K562 (cell line): ENCODE measurements around the gene SCN1B. TPM values are rescaled to one million over a fixed set of nuclear protein-coding genes. Genes with fewer than 3 reads are reported as not detected.

ENCODE experiments used
- ADNP ChIP-seq: fragments of 200-800 bp; sonication (Bioruptor generic); IDR thresholded peaks from 2 replicates; pipeline ENCODE4 v1.6.1; 2016; ENCODE audit warnings: missing genetic modification characterization, missing compliant biosample characterization
- CBX1 ChIP-seq: sonication (generic); IDR thresholded peaks from 2 replicates; pipeline ENCODE4 v1.6.1; 2016; ENCODE audit warnings: antibody characterized with exemption, low read depth, mild to moderate bottlenecking
- CHD4 ChIP-seq: fragments of 200-600 bp; sonication (generic); IDR thresholded peaks from 3 replicates; pipeline ENCODE4 v1.6.1; 2012; ENCODE audit warnings: low read depth, mild to moderate bottlenecking, mixed read lengths, low read length, inconsistent platforms; ENCODE audit not compliant: insufficient read depth, insufficient replicate concordance, poor library complexity, severe bottlenecking
- ESRRA ChIP-seq: fragments of 450-650 bp; IDR thresholded peaks from 2 replicates; pipeline ENCODE4 v1.6.1; 2014; ENCODE audit warnings: low read depth, mild to moderate bottlenecking, moderate library complexity, borderline replicate concordance
- FOS ChIP-seq: IDR thresholded peaks from 3 replicates; pipeline ENCODE4 v1.6.1; 2011; ENCODE audit not compliant: insufficient read length; ENCODE audit errors: extremely low read depth
- HNRNPLL ChIP-seq: fragments of 200-400 bp; formaldehyde crosslinking; IDR thresholded peaks from 2 replicates; pipeline ENCODE4 v1.6.1; 2017; ENCODE audit warnings: low read length, low read depth, mild to moderate bottlenecking; ENCODE audit not compliant: poor library complexity, severe bottlenecking
- KDM1A ChIP-seq, 2 experiments: fragments of 450-650 bp; IDR thresholded peaks; 2 replicates each; pipeline ENCODE4 v1.6.1; 2016; ENCODE audit warnings: mild to moderate bottlenecking in 2 of 2
- KHSRP ChIP-seq: fragments of 450-650 bp; IDR thresholded peaks from 2 replicates; pipeline ENCODE4 v1.6.1; 2017
- KLF13 ChIP-seq: fragments of 450-650 bp; IDR thresholded peaks from 2 replicates; pipeline ENCODE4 v1.6.1; 2016; ENCODE audit warnings: missing genetic modification characterization, low read depth, mild to moderate bottlenecking, missing compliant biosample characterization, moderate library complexity, borderline replicate concordance
- KLF16 ChIP-seq: IDR thresholded peaks from 2 replicates; pipeline ENCODE4 v1.6.1; 2016; ENCODE audit warnings: antibody characterized with exemption
- MED1 ChIP-seq: sonication (generic); formaldehyde crosslinking; IDR thresholded peaks from 2 replicates; pipeline ENCODE4 v1.8.1; 2023; ENCODE audit warnings: missing genetic modification reagents, borderline replicate concordance
- MEF2D ChIP-seq: conservative IDR thresholded peaks from 2 replicates; pipeline ENCODE4 v1.6.1; 2016; ENCODE audit warnings: low read depth, missing genetic modification characterization, missing compliant biosample characterization
- NR3C1 ChIP-seq: sonication (generic); formaldehyde crosslinking; IDR thresholded peaks from 2 replicates; pipeline ENCODE4 v1.8.1; 2022; ENCODE audit warnings: missing genetic modification reagents
- PCBP1 ChIP-seq: fragments of 200-400 bp; formaldehyde crosslinking; IDR thresholded peaks from 2 replicates; pipeline ENCODE4 v1.6.1; 2018; ENCODE audit warnings: mild to moderate bottlenecking, low read depth, low read length; ENCODE audit not compliant: poor library complexity, severe bottlenecking
- RB1 ChIP-seq: fragments of 450-650 bp; IDR thresholded peaks from 2 replicates; pipeline ENCODE4 v1.6.1; 2017; ENCODE audit warnings: low read depth, mild to moderate bottlenecking
- RBM25 ChIP-seq: fragments of 200-400 bp; formaldehyde crosslinking; IDR thresholded peaks from 2 replicates; pipeline ENCODE4 v1.6.1; 2018; ENCODE audit warnings: low read length, low read depth, moderate library complexity; ENCODE audit not compliant: severe bottlenecking
- RCOR1 ChIP-seq, 2 experiments: IDR thresholded peaks; 2 replicates each; pipeline ENCODE4 v1.6.1; 2012; ENCODE audit warnings: low read depth in 2 of 2, low read length in 2 of 2, borderline replicate concordance in 1 of 2, improper control_type of control experiment in 1 of 2
- YY1 ChIP-seq, 3 experiments: IDR thresholded peaks; 2 replicates each; pipeline ENCODE4 v1.6.1; 2011; ENCODE audit warnings: low read length in 2 of 3, mild to moderate bottlenecking in 2 of 3, moderate library complexity in 2 of 3, borderline replicate concordance in 1 of 3, control low read depth in 1 of 3, low read depth in 1 of 3; ENCODE audit not compliant: insufficient read depth in 3 of 3, insufficient replicate concordance in 2 of 3, control insufficient read depth in 1 of 3, insufficient read length in 1 of 3; ENCODE audit errors: extremely low read depth in 1 of 3
- ZFP36 ChIP-seq: fragments of 150-350 bp; IDR thresholded peaks from 2 replicates; pipeline ENCODE4 v1.6.1; 2018; ENCODE audit warnings: low read length, low read depth; ENCODE audit not compliant: partially characterized antibody
- ZNF384 ChIP-seq: IDR thresholded peaks from 2 replicates; pipeline ENCODE4 v1.6.1; 2012; ENCODE audit warnings: low read depth, low read length, improper control_type of control experiment
- polyA plus RNA-seq, 8 experiments: library from polyadenylated mRNA; depleted of rRNA in 4 of 8; stranded (reverse) in 5 of 8; unstranded in 3 of 8; fragments of >200 nt; fragmentation: Nextera tagmentation in 2 of 8; fragmentation: Illumina TruSeq in 1 of 8; extraction: Ambion mirVana in 2 of 8; extraction: Trizol in 1 of 8; gene quantifications; 2 replicates each; pipeline versions ENCODE4 v1.2.1 to v1.2.3, GENCODE V29; 2011 to 2014; ENCODE audit warnings: inconsistent platforms in 1 of 8, missing spikeins in 1 of 8
- total RNA-seq, 7 experiments: library from RNA; depleted of rRNA in 6 of 7; stranded (reverse); fragments of >200 nt in 6 of 7; fragmentation: Illumina TruSeq in 2 of 7; extraction: Trizol in 2 of 7; gene quantifications; 2 replicates each; pipeline versions ENCODE4 v1.2.1 to v1.2.3, GENCODE V29; 2011 to 2021; ENCODE audit warnings: low replicate concordance in 1 of 7
- TF ChIP-seq, protein P1 (sequence below): fragments of 450-650 bp; formaldehyde crosslinking; IDR thresholded peaks from 2 replicates; pipeline ENCODE4 v1.4.0; 2022; ENCODE audit warnings: missing genetic modification characterization
- TF ChIP-seq, protein P2 (sequence below): fragments of 450-650 bp; IDR thresholded peaks from 2 replicates; pipeline ENCODE4 v1.6.1; 2016
- TF ChIP-seq, protein P3 (sequence below): IDR thresholded peaks from 2 replicates; pipeline ENCODE4 v1.6.1; 2011; ENCODE audit warnings: borderline replicate concordance, low read depth, mild to moderate bottlenecking, moderate library complexity, low read length; ENCODE audit not compliant: insufficient read depth, poor library complexity, severe bottlenecking

Gene SCN1B
- total and polyA plus RNA-seq, 9 of the 15 experiments (the other 6 are each of a cell fraction or from before 2014, with no cell fraction given): 0.03 to 2.5 (median 0.91) TPM

DNA sequence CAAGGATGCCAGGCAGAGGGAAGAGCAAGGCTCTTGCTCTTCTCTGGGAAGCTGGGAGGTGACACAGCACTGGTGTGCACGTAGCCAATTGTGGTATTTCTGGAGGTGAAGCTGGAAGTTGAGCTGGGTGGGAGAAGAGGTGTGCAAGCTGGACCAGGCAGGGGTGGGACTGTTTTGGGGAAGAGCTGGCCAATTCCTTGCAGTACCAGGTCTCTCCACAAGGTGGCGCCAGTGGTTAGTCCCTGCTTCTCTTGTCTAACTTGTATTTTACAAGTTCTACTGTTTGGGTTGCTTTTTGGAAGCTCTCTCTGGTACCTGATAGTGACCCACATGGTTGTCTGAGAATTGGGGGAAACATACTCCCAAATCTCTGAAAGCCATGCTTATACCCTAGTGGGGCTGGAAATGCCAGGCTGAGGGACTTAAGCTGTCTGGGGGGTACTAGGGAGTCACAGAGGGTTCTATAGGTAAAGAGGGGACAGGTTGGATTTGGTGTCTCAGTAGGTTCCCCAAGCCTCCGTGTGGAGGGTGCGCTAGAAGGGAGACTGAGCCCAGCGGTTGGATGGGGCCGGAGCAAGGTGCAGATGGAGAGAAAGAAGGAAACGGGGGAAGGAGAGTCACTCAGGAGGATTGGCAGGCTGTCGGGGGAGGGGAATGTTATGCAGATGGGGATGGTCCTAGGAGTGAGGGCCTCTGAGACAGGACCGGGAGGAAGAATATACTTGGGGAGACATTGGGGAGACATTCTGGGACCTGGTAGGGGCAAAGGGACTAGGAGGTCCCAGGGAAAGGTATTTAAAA lies 14.2 kb downstream of the SCN1B start (continued):
- no peak for TF ChIP-seq HNRNPLL
- no peak for TF ChIP-seq NR3C1
- peak; percentile 73 to 86 for TF ChIP-seq KDM1A (IDR thresholded peaks at IDR 0.05)
- no peak for TF ChIP-seq ESRRA
- TF ChIP-seq ADNP (tag): peak; percentile 75
- no peak for TF ChIP-seq KHSRP
- TF ChIP-seq, protein P1, sequence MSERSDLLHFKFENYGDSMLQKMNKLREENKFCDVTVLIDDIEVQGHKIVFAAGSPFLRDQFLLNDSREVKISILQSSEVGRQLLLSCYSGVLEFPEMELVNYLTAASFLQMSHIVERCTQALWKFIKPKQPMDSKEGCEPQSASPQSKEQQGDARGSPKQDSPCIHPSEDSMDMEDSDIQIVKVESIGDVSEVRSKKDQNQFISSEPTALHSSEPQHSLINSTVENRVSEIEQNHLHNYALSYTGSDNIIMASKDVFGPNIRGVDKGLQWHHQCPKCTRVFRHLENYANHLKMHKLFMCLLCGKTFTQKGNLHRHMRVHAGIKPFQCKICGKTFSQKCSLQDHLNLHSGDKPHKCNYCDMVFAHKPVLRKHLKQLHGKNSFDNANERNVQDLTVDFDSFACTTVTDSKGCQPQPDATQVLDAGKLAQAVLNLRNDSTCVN: no peak
- TF ChIP-seq MED1 (CRISPR knock-in tag): no peak
- TF ChIP-seq RCOR1 (IDR thresholded peaks at IDR 0.05; ENCODE audit: borderline replicate concordance in 1 of 2, low read depth in 2 of 2, low read length in 2 of 2): peak in 1 of 2 experiments; percentile 40; a peak in 1 of 4 replicates
- peak; percentile 83 for TF ChIP-seq RBM25
- no peak for TF ChIP-seq YY1 (IDR thresholded peaks at IDR 0.05; ENCODE audit: borderline replicate concordance in 1 of 3, control insufficient read depth in 1 of 3, extremely low read depth in 1 of 3, insufficient read depth in 3 of 3, insufficient read length in 1 of 3, insufficient replicate concordance in 2 of 3, low read depth in 1 of 3, low read length in 2 of 3)
- TF ChIP-seq, protein P2, sequence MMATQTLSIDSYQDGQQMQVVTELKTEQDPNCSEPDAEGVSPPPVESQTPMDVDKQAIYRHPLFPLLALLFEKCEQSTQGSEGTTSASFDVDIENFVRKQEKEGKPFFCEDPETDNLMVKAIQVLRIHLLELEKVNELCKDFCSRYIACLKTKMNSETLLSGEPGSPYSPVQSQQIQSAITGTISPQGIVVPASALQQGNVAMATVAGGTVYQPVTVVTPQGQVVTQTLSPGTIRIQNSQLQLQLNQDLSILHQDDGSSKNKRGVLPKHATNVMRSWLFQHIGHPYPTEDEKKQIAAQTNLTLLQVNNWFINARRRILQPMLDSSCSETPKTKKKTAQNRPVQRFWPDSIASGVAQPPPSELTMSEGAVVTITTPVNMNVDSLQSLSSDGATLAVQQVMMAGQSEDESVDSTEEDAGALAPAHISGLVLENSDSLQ: peak; percentile 42
- peak; percentile 65 for TF ChIP-seq ZFP36
- TF ChIP-seq FOS: no peak
- TF ChIP-seq ZNF384: no peak
- no peak for TF ChIP-seq KLF13 (tag)
- peak; percentile 24; the same call in 1 of the 2 replicates for TF ChIP-seq RB1
- TF ChIP-seq PCBP1: no peak
- TF ChIP-seq CBX1: peak; percentile 58; the same call in 1 of the 2 replicates
- peak; percentile 59 for TF ChIP-seq CHD4
- TF ChIP-seq KLF16: peak; percentile 38; the same call in 1 of the 2 replicates
- TF ChIP-seq MEF2D: no peak
- TF ChIP-seq, protein P3, sequence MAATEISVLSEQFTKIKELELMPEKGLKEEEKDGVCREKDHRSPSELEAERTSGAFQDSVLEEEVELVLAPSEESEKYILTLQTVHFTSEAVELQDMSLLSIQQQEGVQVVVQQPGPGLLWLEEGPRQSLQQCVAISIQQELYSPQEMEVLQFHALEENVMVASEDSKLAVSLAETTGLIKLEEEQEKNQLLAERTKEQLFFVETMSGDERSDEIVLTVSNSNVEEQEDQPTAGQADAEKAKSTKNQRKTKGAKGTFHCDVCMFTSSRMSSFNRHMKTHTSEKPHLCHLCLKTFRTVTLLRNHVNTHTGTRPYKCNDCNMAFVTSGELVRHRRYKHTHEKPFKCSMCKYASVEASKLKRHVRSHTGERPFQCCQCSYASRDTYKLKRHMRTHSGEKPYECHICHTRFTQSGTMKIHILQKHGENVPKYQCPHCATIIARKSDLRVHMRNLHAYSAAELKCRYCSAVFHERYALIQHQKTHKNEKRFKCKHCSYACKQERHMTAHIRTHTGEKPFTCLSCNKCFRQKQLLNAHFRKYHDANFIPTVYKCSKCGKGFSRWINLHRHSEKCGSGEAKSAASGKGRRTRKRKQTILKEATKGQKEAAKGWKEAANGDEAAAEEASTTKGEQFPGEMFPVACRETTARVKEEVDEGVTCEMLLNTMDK: peak; percentile 45
